GM12892 (cell line): ENCODE measurements around the gene TRIM56.

ENCODE experiments used
- POLR2A ChIP-seq: IDR thresholded peaks from 2 replicates; pipeline ENCODE4 v1.6.1; 2011; ENCODE audit warnings: low read depth, low read length, control low read depth
- POLR2AphosphoS5 ChIP-seq: IDR thresholded peaks from 2 replicates; pipeline ENCODE4 v1.6.1; 2011; ENCODE audit warnings: low read depth, low read length, control low read depth
- TAF1 ChIP-seq: IDR thresholded peaks from 2 replicates; pipeline ENCODE4 v1.6.1; 2011; ENCODE audit warnings: low read depth, mild to moderate bottlenecking, control low read depth, low read length, borderline replicate concordance

DNA sequence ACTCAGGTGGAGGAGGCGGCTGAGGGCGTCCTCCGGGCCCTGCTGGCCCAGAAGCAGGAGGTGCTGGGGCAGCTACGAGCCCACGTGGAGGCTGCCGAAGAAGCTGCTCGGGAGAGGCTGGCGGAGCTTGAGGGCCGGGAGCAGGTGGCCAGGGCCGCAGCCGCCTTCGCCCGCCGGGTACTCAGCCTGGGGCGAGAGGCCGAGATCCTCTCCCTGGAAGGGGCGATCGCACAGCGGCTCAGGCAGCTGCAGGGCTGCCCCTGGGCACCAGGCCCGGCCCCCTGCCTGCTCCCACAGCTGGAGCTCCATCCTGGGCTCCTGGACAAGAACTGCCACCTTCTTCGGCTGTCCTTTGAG lies 2.8 kb downstream of the TRIM56 start:
- no peak for TF ChIP-seq POLR2A
- TF ChIP-seq POLR2AphosphoS5, result no peak
- no peak for TF ChIP-seq TAF1
